Measurements from ENCODE around the gene KIF20B. TPM values are rescaled to one million over a fixed set of nuclear protein-coding genes. Genes with fewer than 3 reads are reported as not detected.

Gene KIF20B
- total and polyA plus RNA-seq, 2 of the 13 experiments (the other 11 are each of a cell fraction or from before 2014, with no cell fraction given) = 3.5 to 38.6 TPM

DNA sequence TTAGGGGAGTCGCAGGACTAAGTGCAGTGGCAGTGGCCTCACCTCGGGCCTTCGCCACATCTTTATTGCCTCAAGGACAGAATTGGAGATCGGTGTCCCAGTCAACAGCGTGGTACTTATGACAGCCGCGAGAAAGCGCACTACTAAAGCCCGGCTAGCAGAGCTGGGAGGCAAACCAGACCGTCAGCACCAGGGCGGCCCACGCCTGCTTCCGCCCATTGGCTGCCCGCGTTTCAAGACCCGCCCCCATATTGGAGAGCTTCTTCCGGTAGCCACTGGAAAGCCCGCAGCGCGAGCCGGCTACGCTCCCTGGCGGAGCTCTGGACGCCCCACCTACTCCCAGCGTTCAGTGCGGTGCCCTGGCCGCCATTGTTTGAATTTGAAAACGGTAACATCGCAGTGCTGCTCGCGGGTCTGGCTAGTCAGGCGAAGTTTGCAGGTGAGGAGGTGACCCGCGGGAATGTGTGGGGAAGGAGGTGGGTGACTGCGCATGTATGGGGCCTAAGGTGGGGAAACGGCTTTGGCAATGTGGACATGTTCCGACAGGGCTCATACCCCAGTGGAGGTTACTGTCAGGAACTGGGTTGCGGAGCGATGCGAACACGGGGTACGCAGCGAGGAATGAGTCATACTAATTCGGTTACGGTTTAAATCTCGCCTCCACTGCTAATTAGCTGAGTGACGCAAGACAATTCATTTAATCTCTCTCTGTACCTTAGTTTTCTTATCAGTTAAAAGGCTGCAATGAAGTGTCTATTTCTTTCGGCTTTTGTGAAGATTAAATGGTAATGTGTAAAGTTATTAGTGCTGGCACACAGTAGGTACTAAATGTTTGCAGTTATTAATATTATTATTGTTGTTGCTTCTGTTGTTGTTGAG is at the start of gene KIF20B (continued):
- no peak for TF ChIP-seq ZNF18 (CRISPR knock-in tag; IDR thresholded peaks at IDR 0.05; ENCODE audit: insufficient replicate concordance)
- TF ChIP-seq CERS6 (CRISPR knock-in tag; IDR thresholded peaks at IDR 0.05) = no peak
- no peak for TF ChIP-seq ZEB1 (IDR thresholded peaks at IDR 0.05; ENCODE audit: insufficient replicate concordance, low read depth)
- TF ChIP-seq KLF13 (CRISPR knock-in tag; IDR thresholded peaks at IDR 0.05) = no peak
- TF ChIP-seq ZNF646 (CRISPR knock-in tag; IDR thresholded peaks at IDR 0.05) = no peak
- no peak; the same call in 1 of the 2 replicates for TF ChIP-seq FOSL1 (CRISPR knock-in tag; IDR thresholded peaks at IDR 0.05; ENCODE audit: borderline replicate concordance)
- TF ChIP-seq, protein P1, sequence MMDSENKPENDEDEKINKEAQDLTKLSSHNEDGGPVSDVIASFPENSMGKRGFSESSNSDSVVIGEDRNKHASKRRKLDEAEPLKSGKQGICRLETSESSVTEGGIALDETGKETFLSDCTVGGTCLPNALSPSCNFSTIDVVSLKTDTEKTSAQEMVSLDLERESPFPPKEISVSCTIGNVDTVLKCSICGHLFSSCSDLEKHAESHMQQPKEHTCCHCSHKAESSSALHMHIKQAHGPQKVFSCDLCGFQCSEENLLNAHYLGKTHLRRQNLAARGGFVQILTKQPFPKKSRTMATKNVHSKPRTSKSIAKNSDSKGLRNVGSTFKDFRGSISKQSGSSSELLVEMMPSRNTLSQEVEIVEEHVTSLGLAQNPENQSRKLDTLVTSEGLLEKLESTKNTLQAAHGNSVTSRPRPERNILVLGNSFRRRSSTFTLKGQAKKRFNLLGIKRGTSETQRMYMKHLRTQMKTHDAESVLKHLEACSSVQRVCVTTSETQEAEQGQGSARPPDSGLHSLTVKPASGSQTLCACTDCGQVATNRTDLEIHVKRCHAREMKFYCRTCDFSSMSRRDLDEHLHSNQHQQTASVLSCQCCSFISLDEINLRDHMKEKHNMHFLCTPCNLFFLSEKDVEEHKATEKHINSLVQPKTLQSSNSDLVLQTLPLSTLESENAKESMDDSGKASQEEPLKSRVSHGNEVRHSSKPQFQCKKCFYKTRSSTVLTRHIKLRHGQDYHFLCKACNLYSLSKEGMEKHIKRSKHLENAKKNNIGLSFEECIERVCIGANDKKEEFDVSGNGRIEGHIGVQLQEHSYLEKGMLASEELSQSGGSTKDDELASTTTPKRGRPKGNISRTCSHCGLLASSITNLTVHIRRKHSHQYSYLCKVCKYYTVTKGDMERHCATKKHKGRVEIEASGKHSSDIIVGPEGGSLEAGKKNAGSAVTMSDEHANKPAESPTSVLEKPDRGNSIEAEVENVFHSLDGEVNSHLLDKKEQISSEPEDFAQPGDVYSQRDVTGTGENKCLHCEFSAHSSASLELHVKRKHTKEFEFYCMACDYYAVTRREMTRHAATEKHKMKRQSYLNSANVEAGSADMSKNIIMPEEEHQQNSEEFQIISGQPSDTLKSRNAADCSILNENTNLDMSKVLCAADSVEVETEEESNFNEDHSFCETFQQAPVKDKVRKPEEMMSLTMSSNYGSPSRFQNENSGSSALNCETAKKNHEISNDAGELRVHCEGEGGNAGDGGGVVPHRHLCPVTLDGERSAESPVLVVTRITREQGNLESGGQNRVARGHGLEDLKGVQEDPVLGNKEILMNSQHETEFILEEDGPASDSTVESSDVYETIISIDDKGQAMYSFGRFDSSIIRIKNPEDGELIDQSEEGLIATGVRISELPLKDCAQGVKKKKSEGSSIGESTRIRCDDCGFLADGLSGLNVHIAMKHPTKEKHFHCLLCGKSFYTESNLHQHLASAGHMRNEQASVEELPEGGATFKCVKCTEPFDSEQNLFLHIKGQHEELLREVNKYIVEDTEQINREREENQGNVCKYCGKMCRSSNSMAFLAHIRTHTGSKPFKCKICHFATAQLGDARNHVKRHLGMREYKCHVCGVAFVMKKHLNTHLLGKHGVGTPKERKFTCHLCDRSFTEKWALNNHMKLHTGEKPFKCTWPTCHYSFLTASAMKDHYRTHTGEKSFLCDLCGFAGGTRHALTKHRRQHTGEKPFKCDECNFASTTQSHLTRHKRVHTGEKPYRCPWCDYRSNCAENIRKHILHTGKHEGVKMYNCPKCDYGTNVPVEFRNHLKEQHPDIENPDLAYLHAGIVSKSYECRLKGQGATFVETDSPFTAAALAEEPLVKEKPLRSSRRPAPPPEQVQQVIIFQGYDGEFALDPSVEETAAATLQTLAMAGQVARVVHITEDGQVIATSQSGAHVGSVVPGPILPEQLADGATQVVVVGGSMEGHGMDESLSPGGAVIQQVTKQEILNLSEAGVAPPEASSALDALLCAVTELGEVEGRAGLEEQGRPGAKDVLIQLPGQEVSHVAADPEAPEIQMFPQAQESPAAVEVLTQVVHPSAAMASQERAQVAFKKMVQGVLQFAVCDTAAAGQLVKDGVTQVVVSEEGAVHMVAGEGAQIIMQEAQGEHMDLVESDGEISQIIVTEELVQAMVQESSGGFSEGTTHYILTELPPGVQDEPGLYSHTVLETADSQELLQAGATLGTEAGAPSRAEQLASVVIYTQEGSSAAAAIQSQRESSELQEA (CRISPR knock-in tag; IDR thresholded peaks at IDR 0.05; ENCODE audit: not compliant biosample characterization) = no peak
- no peak for TF ChIP-seq DPF2 (CRISPR knock-in tag; IDR thresholded peaks at IDR 0.05; ENCODE audit: borderline replicate concordance, low read depth)
